ENCODE results near the gene RAET1G.
"Not testable (repeated sequence)": the region's sequence is repeated elsewhere in the genome, so short reads cannot be mapped to it uniquely, and the experiment has no call there.

RAET1G gene

GRCh38 chr6:149953934-149954327 is 31.0 kb upstream of the RAET1G start:
- DNase-seq, result not testable (repeated sequence)

- DNase-seq, result not testable (repeated sequence)
Measured at GRCh38 chr6:149953390-149953789, 30.5 kb upstream of the RAET1G start.

GRCh38 chr6:149951626-149952025 is 28.7 kb upstream of the RAET1G start:
- no peak for DNase-seq

- no peak for DNase-seq
Measured at GRCh38 chr6:149951096-149951495, 28.2 kb upstream of the RAET1G start.

- DNase-seq, result no peak
Measured at GRCh38 chr6:149950423-149950822, 27.5 kb upstream of the RAET1G start.

- no peak for DNase-seq
Measured at GRCh38 chr6:149948616-149949015, 25.7 kb upstream of the RAET1G start.

GRCh38 chr6:149948011-149948410 is 25.1 kb upstream of the RAET1G start:
- no peak for DNase-seq

GRCh38 chr6:149947533-149947932 is 24.6 kb upstream of the RAET1G start:
- not testable (repeated sequence) for DNase-seq

GRCh38 chr6:149946631-149947030 is 23.7 kb upstream of the RAET1G start:
- DNase-seq, result not testable (repeated sequence)

GRCh38 chr6:149945276-149945675 is 22.4 kb upstream of the RAET1G start:
- DNase-seq, result not testable (repeated sequence)

GRCh38 chr6:149943321-149943720 is 20.4 kb upstream of the RAET1G start:
- DNase-seq, result not testable (repeated sequence)

GRCh38 chr6:149942461-149942829 is 19.5 kb upstream of the RAET1G start:
- DNase-seq, result no peak

- peak; percentile 79 for DNase-seq
Measured at GRCh38 chr6:149941583-149942460, 18.9 kb upstream of the RAET1G start, which contains the start of gene ULBP2. Gene ULBP2, plus strand, starts transcription at chr6:149942014. Its CDS starts 59 bp downstream, at chr6:149942073.

- DNase-seq, result no peak
Measured at GRCh38 chr6:149940672-149940982, 17.7 kb upstream of the RAET1G start.

GRCh38 chr6:149939909-149940671 is 17.2 kb upstream of the RAET1G start:
- no peak for DNase-seq

GRCh38 chr6:149939356-149939648 is 16.4 kb upstream of the RAET1G start:
- no peak for DNase-seq

GRCh38 chr6:149938571-149939355 is 15.8 kb upstream of the RAET1G start:
- no peak for DNase-seq

- DNase-seq, result not testable (repeated sequence)
Measured at GRCh38 chr6:149938013-149938570, 15.2 kb upstream of the RAET1G start.

GRCh38 chr6:149936743-149937142 is 13.8 kb upstream of the RAET1G start:
- no peak for DNase-seq

- DNase-seq, result no peak
Measured at GRCh38 chr6:149935668-149936067, 12.7 kb upstream of the RAET1G start.

GRCh38 chr6:149935246-149935645 is 12.3 kb upstream of the RAET1G start:
- no peak for DNase-seq

GRCh38 chr6:149934249-149935156 is 11.6 kb upstream of the RAET1G start:
- peak; percentile 75 for DNase-seq

Data from NCI-H82 (cell line).